Smooth muscle cell (in vitro differentiated cells): ENCODE data around the gene MVK. TPM values are rescaled to one million over a fixed set of nuclear protein-coding genes. Genes with fewer than 3 reads are reported as not detected.

Source experiments
- DNase-seq: peaks from one replicate; lab custom pipeline; 2025; ENCODE audit not compliant: unreplicated experiment; lab: John Stamatoyannopoulos, UW
- H2AFZ ChIP-seq: fragments of 200-600 bp; sonication (generic); 2 replicates; pipeline ENCODE4 v1.6.0; 2016; ENCODE audit warnings: antibody characterized with exemption, low read depth, mild to moderate bottlenecking
- H3F3A ChIP-seq: fragments of 200-600 bp; sonication (generic); 2 replicates; pipeline ENCODE4 v1.6.0; 2017; ENCODE audit warnings: antibody characterized with exemption, low read depth
- H3K27ac ChIP-seq: fragments of 200-600 bp; sonication (generic); 2 replicates; pipeline ENCODE4 v1.5.1; 2016; ENCODE audit warnings: low read depth, mild to moderate bottlenecking
- H3K27me3 ChIP-seq: fragments of 200-600 bp; sonication (generic); 2 replicates; pipeline ENCODE4 v1.6.1; 2016; ENCODE audit warnings: low read depth, mild to moderate bottlenecking
- H3K36me3 ChIP-seq: fragments of 200-600 bp; sonication (generic); 2 replicates; pipeline ENCODE4 v1.5.1; 2016; ENCODE audit warnings: low read depth
- H3K4me1 ChIP-seq: fragments of 200-600 bp; sonication (generic); 2 replicates; pipeline ENCODE4 v1.5.1; 2016; ENCODE audit warnings: low read depth
- H3K4me2 ChIP-seq: fragments of 200-600 bp; sonication (generic); 2 replicates; pipeline ENCODE4 v1.6.0; 2016; ENCODE audit warnings: mild to moderate bottlenecking
- H3K4me3 ChIP-seq: fragments of 200-600 bp; sonication (generic); 2 replicates; pipeline ENCODE4 v1.5.1; 2016; ENCODE audit warnings: mild to moderate bottlenecking
- H3K79me2 ChIP-seq: fragments of 200-600 bp; sonication (generic); 2 replicates; pipeline ENCODE4 v1.6.0; 2016; ENCODE audit warnings: low read depth, mild to moderate bottlenecking
- H3K9ac ChIP-seq: fragments of 200-600 bp; sonication (generic); 2 replicates; pipeline ENCODE4 v1.6.0; 2016; ENCODE audit warnings: low read depth
- H3K9me3 ChIP-seq: fragments of 200-600 bp; sonication (generic); replicated peaks from 2 replicates; pipeline ENCODE4 v1.5.1; 2016; ENCODE audit warnings: low read depth
- H4K20me1 ChIP-seq: fragments of 200-600 bp; sonication (generic); 2 replicates; pipeline ENCODE4 v1.6.0; 2016; ENCODE audit warnings: low read depth
- CTCF ChIP-seq: fragments of 200-600 bp; sonication (generic); IDR thresholded peaks from 2 replicates; pipeline ENCODE4 v1.5.1; 2017; ENCODE audit warnings: borderline replicate concordance, mild to moderate bottlenecking, antibody characterized with exemption; ENCODE audit not compliant: insufficient read depth, poor library complexity, severe bottlenecking
- WGBS: methylation state at CpG from one replicate; pipeline ENCODE4 v1.1.7; 2016; ENCODE audit warnings: low lambda C conversion rate; 5-methylcytosine and 5-hydroxymethylcytosine counted together
- polyA plus RNA-seq: library from polyadenylated mRNA; unstranded; fragments of >200 nt; fragmentation: Nextera tagmentation; extraction: Ambion mirVana; gene quantifications from 2 replicates; pipeline ENCODE4 v1.2.1, GENCODE V29; 2016
- total RNA-seq: library from RNA; depleted of rRNA; stranded (reverse); fragments of >200 nt; gene quantifications from 2 replicates; pipeline ENCODE4 v1.2.3, GENCODE V29; 2014

The MVK gene
- total and polyA plus RNA-seq, 2 experiments from 2014 or later = 16.3 to 21.1 TPM

DNA sequence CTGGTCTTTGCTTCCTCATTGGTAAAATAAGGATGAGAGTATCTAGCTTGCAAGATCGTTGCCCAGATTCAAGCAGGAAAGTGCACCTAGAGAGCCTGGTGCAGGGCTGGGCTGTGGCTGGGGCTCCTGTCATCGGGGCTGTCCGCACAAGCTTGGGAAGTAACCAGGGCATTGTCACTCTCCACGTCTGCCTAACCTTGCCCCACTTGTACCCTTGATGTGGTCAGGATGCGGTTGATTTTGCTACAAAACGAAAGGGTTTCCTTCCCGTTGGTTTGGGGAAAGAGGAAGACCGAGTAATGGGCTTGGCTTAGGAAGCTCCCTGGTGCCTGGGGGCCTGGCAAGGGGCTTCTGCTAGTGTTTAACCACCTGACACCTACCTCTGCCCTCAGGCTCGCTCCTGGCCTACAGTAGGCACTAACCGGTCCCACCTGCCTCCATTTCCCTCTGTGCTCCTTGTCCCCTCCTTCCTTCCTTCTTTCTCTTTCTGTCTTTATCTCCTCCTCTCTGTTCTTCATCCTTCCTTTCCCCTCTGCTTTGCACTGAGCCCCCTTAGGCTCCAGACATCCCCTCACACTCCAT is 21.8 kb downstream of the MVK start:
- H4K20me1 ChIP-seq = no peaks in the 10 kb centered on the region
- H3K27ac ChIP-seq = no peak overlapping the region
- 76% methylated on average over 10 of the region's 10 CpGs for WGBS
- H3K4me2 ChIP-seq = no peak overlapping the region
- no peaks in the 10 kb centered on the region for H3K4me1 ChIP-seq
- H3K9ac ChIP-seq = no peak overlapping the region
- no peaks in the 10 kb centered on the region for H3K79me2 ChIP-seq
- no peak for TF ChIP-seq CTCF
- H3K36me3 ChIP-seq = no peaks in the 10 kb centered on the region
- H3K27me3 ChIP-seq = no peaks in the 10 kb centered on the region
- H3F3A ChIP-seq = peaks cover 6% of the 10 kb centered on the region
- no peak overlapping the region for H3K4me3 ChIP-seq
- no peak overlapping the region for H2AFZ ChIP-seq
- DNase-seq = no peak
- H3K9me3 ChIP-seq = no peaks in the 10 kb centered on the region

DNA sequence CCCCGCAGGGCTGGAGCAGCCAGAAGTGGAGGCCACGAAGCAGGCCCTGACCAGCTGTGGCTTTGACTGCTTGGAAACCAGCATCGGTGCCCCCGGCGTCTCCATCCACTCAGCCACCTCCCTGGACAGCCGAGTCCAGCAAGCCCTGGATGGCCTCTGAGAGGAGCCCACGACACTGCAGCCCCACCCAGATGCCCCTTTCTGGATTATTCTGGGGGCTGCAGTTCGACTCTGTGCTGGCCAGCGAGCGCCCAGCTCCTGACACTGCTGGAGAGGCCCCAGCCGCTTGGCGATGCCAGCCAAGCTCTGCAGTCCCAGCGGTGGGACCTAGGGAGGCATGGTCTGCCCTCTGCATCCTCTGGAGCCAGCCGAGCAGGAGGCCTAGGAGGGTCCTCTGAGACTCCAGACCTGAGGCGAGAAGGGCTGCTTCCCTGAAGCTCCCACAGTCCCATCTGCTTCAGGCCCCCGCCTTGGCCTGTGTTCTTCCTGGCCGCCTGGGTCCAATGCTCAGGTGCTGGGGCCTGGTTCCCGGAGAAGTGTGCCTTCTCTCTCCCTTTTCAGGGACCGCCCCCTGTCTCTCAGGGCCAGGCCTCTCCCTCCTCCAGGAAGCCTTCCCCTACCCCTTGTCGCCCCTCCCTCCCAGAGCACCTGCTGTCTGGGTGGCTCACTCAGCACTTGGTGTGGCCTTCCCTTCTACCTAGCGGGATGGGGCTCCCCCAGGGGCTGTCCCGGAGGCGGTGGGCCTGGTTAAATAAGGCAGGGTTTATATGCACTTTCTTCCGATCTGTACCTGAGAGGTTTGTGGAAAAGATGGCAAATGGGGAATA is 23.0 kb downstream of the MVK start:
- 91% methylated on average over 24 of the region's 24 CpGs for WGBS

DNA sequence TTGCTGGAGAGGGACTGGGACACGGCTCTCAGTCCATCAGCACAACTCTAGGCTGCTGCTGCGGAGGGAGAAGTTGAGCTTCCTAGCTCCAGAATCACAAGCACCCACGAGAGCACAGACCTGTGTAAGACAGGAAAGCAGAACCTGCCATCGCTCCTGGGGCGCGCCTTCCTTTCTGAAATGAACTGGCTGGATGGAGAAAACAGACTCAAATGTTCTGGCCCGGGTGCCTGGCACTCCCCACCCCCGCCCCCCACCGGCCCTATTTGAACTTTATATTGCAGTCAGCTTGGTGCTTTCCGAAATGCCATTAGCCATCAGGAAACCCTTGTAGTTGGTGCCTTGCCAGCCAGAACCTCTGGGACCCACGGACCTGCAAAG is 23.8 kb downstream of the MVK start:
- Histone ChIP-seq H3K4me1 (no peaks in the 10 kb centered on the region), H3K9ac (no peak overlapping the region), H3K4me2 (peak overlapping the region; percentile 75), H3F3A (peaks cover 6% of the 10 kb centered on the region), H4K20me1 (no peaks in the 10 kb centered on the region), H3K27me3 (no peaks in the 10 kb centered on the region), H3K79me2 (no peaks in the 10 kb centered on the region), H3K9me3 (no peaks in the 10 kb centered on the region), H3K27ac (no peak overlapping the region), H2AFZ (no peak overlapping the region), H3K36me3 (no peaks in the 10 kb centered on the region), H3K4me3 (no peak overlapping the region)
- DNase-seq = no peak
- 59% methylated on average over 11 of the region's 11 CpGs for WGBS
- no peak for TF ChIP-seq CTCF

More for the DNA sequence above, 23.0 kb downstream of the MVK start:
- H3K9me3 ChIP-seq = no peaks in the 10 kb centered on the region
- no peak for TF ChIP-seq CTCF
- peaks cover 6% of the 10 kb centered on the region for H3F3A ChIP-seq
- no peak overlapping the region for H3K4me3 ChIP-seq
- H2AFZ ChIP-seq = no peak overlapping the region
- H3K4me2 ChIP-seq = no peak overlapping the region
- H3K27me3 ChIP-seq = no peaks in the 10 kb centered on the region
- no peak for DNase-seq
- no peaks in the 10 kb centered on the region for H3K36me3 ChIP-seq
- H3K9ac ChIP-seq = no peak overlapping the region
- H3K4me1 ChIP-seq = no peaks in the 10 kb centered on the region
- H3K79me2 ChIP-seq = no peaks in the 10 kb centered on the region
- no peaks in the 10 kb centered on the region for H4K20me1 ChIP-seq
- no peak overlapping the region for H3K27ac ChIP-seq
